BLaER1 (cell line): ENCODE data around the gene TCF4.
A peak's percentile ranks its signal among the peaks of the same experiment; 100 is the strongest.

Experiments used
- H3K27ac ChIP-seq: shearing (Covaris generic); formaldehyde crosslinking; 2 replicates; pipeline ENCODE4 v1.8.1; 2022
- H3K27me3 ChIP-seq: shearing (Covaris generic); formaldehyde crosslinking; 2 replicates; pipeline ENCODE4 v1.8.1; 2022
- H3K36me3 ChIP-seq: shearing (Covaris generic); formaldehyde crosslinking; 2 replicates; pipeline ENCODE4 v1.8.1; 2022
- H3K4me1 ChIP-seq: shearing (Covaris generic); formaldehyde crosslinking; 2 replicates; pipeline ENCODE4 v1.8.1; 2022
- H3K4me2 ChIP-seq: shearing (Covaris generic); formaldehyde crosslinking; 2 replicates; pipeline ENCODE4 v1.8.1; 2022
- H3K4me3 ChIP-seq: shearing (Covaris generic); formaldehyde crosslinking; 2 replicates; pipeline ENCODE4 v1.8.1; 2022
- H3K9ac ChIP-seq: shearing (Covaris generic); formaldehyde crosslinking; 2 replicates; pipeline ENCODE4 v1.8.1; 2022
- H3K9me3 ChIP-seq: shearing (Covaris generic); formaldehyde crosslinking; 2 replicates; pipeline ENCODE4 v1.8.1; 2022
- H4K20me1 ChIP-seq: shearing (Covaris generic); formaldehyde crosslinking; 2 replicates; pipeline ENCODE4 v1.8.1; 2022
- Cebpa-rat ChIP-seq: shearing (Covaris generic); IDR thresholded peaks from 2 replicates; pipeline ENCODE4 v1.8.1; 2022

The TCF4 gene

GRCh38 chr18:55511277-55511676 is 76.7 kb downstream of the TCF4 start:
- TF ChIP-seq Cebpa-rat, result no peak
- Histone ChIP-seq H3K27me3 (no peaks in the 10 kb centered on the region), H3K9me3 (peaks cover 4% of the 10 kb centered on the region; the same call in 1 of the 2 replicates), H3K4me3 (peak overlapping the region; percentile 62), H3K4me2 (peak overlapping the region; percentile 94), H4K20me1 (no peaks in the 10 kb centered on the region), H3K27ac (peak overlapping the region; percentile 94), H3K9ac (peak overlapping the region; percentile 85), H3K4me1 (peaks cover 86% of the 10 kb centered on the region), H3K36me3 (peaks cover 13% of the 10 kb centered on the region)

- peak overlapping the region; percentile 85 for H3K9ac ChIP-seq
- H3K4me3 ChIP-seq, result peak overlapping the region; percentile 62
- peaks cover 10% of the 10 kb centered on the region for H3K36me3 ChIP-seq
- peak overlapping the region; percentile 94 for H3K4me2 ChIP-seq
- H4K20me1 ChIP-seq, result no peaks in the 10 kb centered on the region
- H3K4me1 ChIP-seq, result peaks cover 86% of the 10 kb centered on the region
- H3K9me3 ChIP-seq, result 0 out of 2 replicates have a peak, but pooled peaks cover 4% of the 10 kb centered on the region
- H3K27ac ChIP-seq, result peak overlapping the region; percentile 94
- no peaks in the 10 kb centered on the region for H3K27me3 ChIP-seq
- no peak for TF ChIP-seq Cebpa-rat
These were observed 77.2 kb downstream of the TCF4 start for GRCh38 chr18:55510809-55511208.

GRCh38 chr18:55509631-55510324 is 78.2 kb downstream of the TCF4 start:
- Histone ChIP-seq H3K9ac (peak overlapping the region; percentile 85), H3K27me3 (no peaks in the 10 kb centered on the region), H3K27ac (peak overlapping the region; percentile 94), H3K4me1 (peaks cover 86% of the 10 kb centered on the region), H3K9me3 (peaks cover 3% of the 10 kb centered on the region; the same call in 1 of the 2 replicates), H3K4me3 (peak overlapping the region; percentile 62), H4K20me1 (no peaks in the 10 kb centered on the region), H3K4me2 (peak overlapping the region; percentile 94), H3K36me3 (peaks cover 3% of the 10 kb centered on the region; the same call in 1 of the 2 replicates)
- no peak for TF ChIP-seq Cebpa-rat

GRCh38 chr18:55508651-55509050 is 79.3 kb downstream of the TCF4 start:
- Histone ChIP-seq H4K20me1 (no peaks in the 10 kb centered on the region), H3K27ac (peak overlapping the region; percentile 94)
- TF ChIP-seq Cebpa-rat, result no peak

GRCh38 chr18:55506074-55506473 is 81.9 kb downstream of the TCF4 start:
- H3K36me3 ChIP-seq, result peaks cover 15% of the 10 kb centered on the region
- TF ChIP-seq Cebpa-rat, result no peak
- H3K4me3 ChIP-seq, result peak overlapping the region; percentile 9; the same call in 1 of the 2 replicates
- H3K27me3 ChIP-seq, result no peaks in the 10 kb centered on the region
- H3K9ac ChIP-seq, result no peak overlapping the region; the same call in 1 of the 2 replicates
- H3K27ac ChIP-seq, result peak overlapping the region; percentile 94; the same call in 1 of the 2 replicates
- peaks cover 93% of the 10 kb centered on the region for H3K4me1 ChIP-seq
- peaks cover 6% of the 10 kb centered on the region; the same call in 1 of the 2 replicates for H3K9me3 ChIP-seq
- H3K4me2 ChIP-seq, result peak overlapping the region; percentile 94
- no peaks in the 10 kb centered on the region for H4K20me1 ChIP-seq

More at GRCh38 chr18:55508651-55509050, 79.3 kb downstream of the TCF4 start:
- peaks cover 87% of the 10 kb centered on the region for H3K4me1 ChIP-seq
- H3K9ac ChIP-seq, result peak overlapping the region; percentile 85
- H3K27me3 ChIP-seq, result no peaks in the 10 kb centered on the region
- H3K9me3 ChIP-seq, result peaks cover 6% of the 10 kb centered on the region; the same call in 1 of the 2 replicates
- peak overlapping the region; percentile 62 for H3K4me3 ChIP-seq
- H3K4me2 ChIP-seq, result peak overlapping the region; percentile 94
- peaks cover 14% of the 10 kb centered on the region for H3K36me3 ChIP-seq

GRCh38 chr18:55504808-55505207 is 83.2 kb downstream of the TCF4 start:
- Histone ChIP-seq H4K20me1 (no peaks in the 10 kb centered on the region), H3K27me3 (no peaks in the 10 kb centered on the region), H3K9me3 (peaks cover 6% of the 10 kb centered on the region; the same call in 1 of the 2 replicates), H3K27ac (no peak overlapping the region), H3K4me1 (peaks cover 100% of the 10 kb centered on the region), H3K36me3 (peaks cover 20% of the 10 kb centered on the region), H3K4me3 (no peak overlapping the region; the same call in 1 of the 2 replicates), H3K4me2 (peak overlapping the region; percentile 48; the same call in 1 of the 2 replicates), H3K9ac (no peak overlapping the region)
- TF ChIP-seq Cebpa-rat, result no peak

GRCh38 chr18:55503167-55503820 is 84.7 kb downstream of the TCF4 start:
- peaks cover 3% of the 10 kb centered on the region; the same call in 1 of the 2 replicates for H4K20me1 ChIP-seq
- peak overlapping the region; percentile 48 for H3K4me2 ChIP-seq
- no peak for TF ChIP-seq Cebpa-rat
- H3K9ac ChIP-seq, result no peak overlapping the region
- peak overlapping the region; percentile 15; the same call in 1 of the 2 replicates for H3K27ac ChIP-seq
- peaks cover 23% of the 10 kb centered on the region for H3K36me3 ChIP-seq
- H3K9me3 ChIP-seq, result peaks cover 6% of the 10 kb centered on the region; the same call in 1 of the 2 replicates
- H3K4me1 ChIP-seq, result peaks cover 100% of the 10 kb centered on the region
- H3K4me3 ChIP-seq, result no peak overlapping the region
- no peaks in the 10 kb centered on the region for H3K27me3 ChIP-seq

GRCh38 chr18:55501982-55502710 is 85.8 kb downstream of the TCF4 start:
- peaks cover 23% of the 10 kb centered on the region for H3K36me3 ChIP-seq
- peak overlapping the region; percentile 17; the same call in 1 of the 2 replicates for H3K9ac ChIP-seq
- no peak for TF ChIP-seq Cebpa-rat
- H3K27me3 ChIP-seq, result no peaks in the 10 kb centered on the region
- peaks cover 100% of the 10 kb centered on the region for H3K4me1 ChIP-seq
- no peak overlapping the region for H3K4me3 ChIP-seq
- H4K20me1 ChIP-seq, result peaks cover 7% of the 10 kb centered on the region; the same call in 1 of the 2 replicates
- peaks cover 6% of the 10 kb centered on the region; the same call in 1 of the 2 replicates for H3K9me3 ChIP-seq
- H3K27ac ChIP-seq, result peak overlapping the region; percentile 38
- peak overlapping the region; percentile 48 for H3K4me2 ChIP-seq

GRCh38 chr18:55501579-55501978 is 86.4 kb downstream of the TCF4 start:
- peak overlapping the region; percentile 17; the same call in 1 of the 2 replicates for H3K9ac ChIP-seq
- peak overlapping the region; percentile 48 for H3K4me2 ChIP-seq
- peaks cover 100% of the 10 kb centered on the region for H3K4me1 ChIP-seq
- H3K9me3 ChIP-seq, result peaks cover 6% of the 10 kb centered on the region; the same call in 1 of the 2 replicates
- H4K20me1 ChIP-seq, result peaks cover 7% of the 10 kb centered on the region
- no peak overlapping the region for H3K4me3 ChIP-seq
- no peaks in the 10 kb centered on the region for H3K27me3 ChIP-seq
- H3K27ac ChIP-seq, result peak overlapping the region; percentile 38
- no peak for TF ChIP-seq Cebpa-rat
- peaks cover 23% of the 10 kb centered on the region for H3K36me3 ChIP-seq
